K562 (cell line): ENCODE data around the gene MTSS2. TPM values are rescaled to one million over a fixed set of nuclear protein-coding genes. Genes with fewer than 3 reads are reported as not detected.

Experiments
- CC2D1A ChIP-seq: fragments of 450-650 bp; IDR thresholded peaks from 2 replicates; pipeline ENCODE4 v1.6.1; 2017; ENCODE audit warnings: mild to moderate bottlenecking
- EGR1 ChIP-seq: fragments of 450-650 bp; conservative IDR thresholded peaks from 2 replicates; pipeline ENCODE4 v1.6.1; 2017; ENCODE audit warnings: mild to moderate bottlenecking
- ESRRB ChIP-seq: fragments of 250-450 bp; sonication (Bioruptor Pico); IDR thresholded peaks from 2 replicates; pipeline ENCODE4 v1.5.0; 2020; ENCODE audit warnings: mild to moderate bottlenecking, moderate library complexity, borderline replicate concordance
- FOS ChIP-seq: IDR thresholded peaks from 3 replicates; pipeline ENCODE4 v1.6.1; 2011; ENCODE audit not compliant: insufficient read length; ENCODE audit errors: extremely low read depth
- POLR2AphosphoS5 ChIP-seq: IDR thresholded peaks from 2 replicates; pipeline ENCODE4 v1.6.1; 2011; ENCODE audit warnings: mild to moderate bottlenecking, low read depth, low read length, moderate library complexity; ENCODE audit not compliant: control insufficient read depth, insufficient read depth
- ZBTB7A ChIP-seq: IDR thresholded peaks from 2 replicates; pipeline ENCODE4 v1.6.1; 2011; ENCODE audit warnings: low read depth, mild to moderate bottlenecking, low read length, moderate library complexity, borderline replicate concordance; ENCODE audit not compliant: control insufficient read depth
- ZNF41 ChIP-seq: fragments of 250-450 bp; sonication (Bioruptor Pico); conservative IDR thresholded peaks from 2 replicates; pipeline ENCODE4 v1.4.0; 2020; ENCODE audit warnings: mild to moderate bottlenecking
- polyA plus RNA-seq, 8 experiments: library from polyadenylated mRNA; depleted of rRNA in 4 of 8; stranded (reverse) in 5 of 8; unstranded in 3 of 8; fragments of >200 nt; fragmentation: Nextera tagmentation in 2 of 8; fragmentation: Illumina TruSeq in 1 of 8; extraction: Ambion mirVana in 2 of 8; extraction: Trizol in 1 of 8; gene quantifications; 2 replicates each; pipeline versions ENCODE4 v1.2.1 to v1.2.3, GENCODE V29; 2011 to 2014; ENCODE audit warnings: inconsistent platforms in 1 of 8, missing spikeins in 1 of 8
- total RNA-seq, 7 experiments: library from RNA; depleted of rRNA in 6 of 7; stranded (reverse); fragments of >200 nt in 6 of 7; fragmentation: Illumina TruSeq in 2 of 7; extraction: Trizol in 2 of 7; gene quantifications; 2 replicates each; pipeline versions ENCODE4 v1.2.1 to v1.2.3, GENCODE V29; 2011 to 2021; ENCODE audit warnings: low replicate concordance in 1 of 7
- TF ChIP-seq, protein P1 (sequence below): sonication (generic); formaldehyde crosslinking; IDR thresholded peaks from 2 replicates; pipeline ENCODE4 v1.8.1; 2023; ENCODE audit warnings: mild to moderate bottlenecking, missing genetic modification reagents
- TF ChIP-seq, protein P2 (sequence below): fragments of 250-450 bp; sonication (Bioruptor Pico); IDR thresholded peaks from 2 replicates; pipeline ENCODE4 v1.8.0; 2021; ENCODE audit warnings: mild to moderate bottlenecking, moderate library complexity
- TF ChIP-seq, protein P3 (sequence below): fragments of 450-650 bp; IDR thresholded peaks from 2 replicates; pipeline ENCODE4 v1.6.1; 2016; ENCODE audit warnings: low read depth
- TF ChIP-seq, protein P4 (sequence below): fragments of 250-450 bp; sonication (Bioruptor Pico); IDR thresholded peaks from 2 replicates; pipeline ENCODE4 v1.5.0; 2022; ENCODE audit warnings: mild to moderate bottlenecking

The MTSS2 gene
- total and polyA plus RNA-seq, 9 of the 15 experiments (the other 6 are each of a cell fraction or from before 2014, with no cell fraction given) = 0.11 to 60.3 (median 16.9) TPM

GRCh38 chr16:70725912-70726828, 40.3 kb upstream of the MTSS2 start (continued):
- TF ChIP-seq, protein P1, sequence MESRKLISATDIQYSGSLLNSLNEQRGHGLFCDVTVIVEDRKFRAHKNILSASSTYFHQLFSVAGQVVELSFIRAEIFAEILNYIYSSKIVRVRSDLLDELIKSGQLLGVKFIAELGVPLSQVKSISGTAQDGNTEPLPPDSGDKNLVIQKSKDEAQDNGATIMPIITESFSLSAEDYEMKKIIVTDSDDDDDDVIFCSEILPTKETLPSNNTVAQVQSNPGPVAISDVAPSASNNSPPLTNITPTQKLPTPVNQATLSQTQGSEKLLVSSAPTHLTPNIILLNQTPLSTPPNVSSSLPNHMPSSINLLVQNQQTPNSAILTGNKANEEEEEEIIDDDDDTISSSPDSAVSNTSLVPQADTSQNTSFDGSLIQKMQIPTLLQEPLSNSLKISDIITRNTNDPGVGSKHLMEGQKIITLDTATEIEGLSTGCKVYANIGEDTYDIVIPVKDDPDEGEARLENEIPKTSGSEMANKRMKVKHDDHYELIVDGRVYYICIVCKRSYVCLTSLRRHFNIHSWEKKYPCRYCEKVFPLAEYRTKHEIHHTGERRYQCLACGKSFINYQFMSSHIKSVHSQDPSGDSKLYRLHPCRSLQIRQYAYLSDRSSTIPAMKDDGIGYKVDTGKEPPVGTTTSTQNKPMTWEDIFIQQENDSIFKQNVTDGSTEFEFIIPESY (CRISPR knock-in tag) = peak; percentile 31; the same call in 1 of the 2 replicates
- TF ChIP-seq ZNF41 (CRISPR knock-in tag) = no peak
- TF ChIP-seq, protein P2, sequence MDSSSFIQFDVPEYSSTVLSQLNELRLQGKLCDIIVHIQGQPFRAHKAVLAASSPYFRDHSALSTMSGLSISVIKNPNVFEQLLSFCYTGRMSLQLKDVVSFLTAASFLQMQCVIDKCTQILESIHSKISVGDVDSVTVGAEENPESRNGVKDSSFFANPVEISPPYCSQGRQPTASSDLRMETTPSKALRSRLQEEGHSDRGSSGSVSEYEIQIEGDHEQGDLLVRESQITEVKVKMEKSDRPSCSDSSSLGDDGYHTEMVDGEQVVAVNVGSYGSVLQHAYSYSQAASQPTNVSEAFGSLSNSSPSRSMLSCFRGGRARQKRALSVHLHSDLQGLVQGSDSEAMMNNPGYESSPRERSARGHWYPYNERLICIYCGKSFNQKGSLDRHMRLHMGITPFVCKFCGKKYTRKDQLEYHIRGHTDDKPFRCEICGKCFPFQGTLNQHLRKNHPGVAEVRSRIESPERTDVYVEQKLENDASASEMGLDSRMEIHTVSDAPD (CRISPR knock-in tag) = no peak
- no peak for TF ChIP-seq FOS
- TF ChIP-seq ESRRB (CRISPR knock-in tag) = no peak
- no peak for TF ChIP-seq CC2D1A
- TF ChIP-seq, protein P3, sequence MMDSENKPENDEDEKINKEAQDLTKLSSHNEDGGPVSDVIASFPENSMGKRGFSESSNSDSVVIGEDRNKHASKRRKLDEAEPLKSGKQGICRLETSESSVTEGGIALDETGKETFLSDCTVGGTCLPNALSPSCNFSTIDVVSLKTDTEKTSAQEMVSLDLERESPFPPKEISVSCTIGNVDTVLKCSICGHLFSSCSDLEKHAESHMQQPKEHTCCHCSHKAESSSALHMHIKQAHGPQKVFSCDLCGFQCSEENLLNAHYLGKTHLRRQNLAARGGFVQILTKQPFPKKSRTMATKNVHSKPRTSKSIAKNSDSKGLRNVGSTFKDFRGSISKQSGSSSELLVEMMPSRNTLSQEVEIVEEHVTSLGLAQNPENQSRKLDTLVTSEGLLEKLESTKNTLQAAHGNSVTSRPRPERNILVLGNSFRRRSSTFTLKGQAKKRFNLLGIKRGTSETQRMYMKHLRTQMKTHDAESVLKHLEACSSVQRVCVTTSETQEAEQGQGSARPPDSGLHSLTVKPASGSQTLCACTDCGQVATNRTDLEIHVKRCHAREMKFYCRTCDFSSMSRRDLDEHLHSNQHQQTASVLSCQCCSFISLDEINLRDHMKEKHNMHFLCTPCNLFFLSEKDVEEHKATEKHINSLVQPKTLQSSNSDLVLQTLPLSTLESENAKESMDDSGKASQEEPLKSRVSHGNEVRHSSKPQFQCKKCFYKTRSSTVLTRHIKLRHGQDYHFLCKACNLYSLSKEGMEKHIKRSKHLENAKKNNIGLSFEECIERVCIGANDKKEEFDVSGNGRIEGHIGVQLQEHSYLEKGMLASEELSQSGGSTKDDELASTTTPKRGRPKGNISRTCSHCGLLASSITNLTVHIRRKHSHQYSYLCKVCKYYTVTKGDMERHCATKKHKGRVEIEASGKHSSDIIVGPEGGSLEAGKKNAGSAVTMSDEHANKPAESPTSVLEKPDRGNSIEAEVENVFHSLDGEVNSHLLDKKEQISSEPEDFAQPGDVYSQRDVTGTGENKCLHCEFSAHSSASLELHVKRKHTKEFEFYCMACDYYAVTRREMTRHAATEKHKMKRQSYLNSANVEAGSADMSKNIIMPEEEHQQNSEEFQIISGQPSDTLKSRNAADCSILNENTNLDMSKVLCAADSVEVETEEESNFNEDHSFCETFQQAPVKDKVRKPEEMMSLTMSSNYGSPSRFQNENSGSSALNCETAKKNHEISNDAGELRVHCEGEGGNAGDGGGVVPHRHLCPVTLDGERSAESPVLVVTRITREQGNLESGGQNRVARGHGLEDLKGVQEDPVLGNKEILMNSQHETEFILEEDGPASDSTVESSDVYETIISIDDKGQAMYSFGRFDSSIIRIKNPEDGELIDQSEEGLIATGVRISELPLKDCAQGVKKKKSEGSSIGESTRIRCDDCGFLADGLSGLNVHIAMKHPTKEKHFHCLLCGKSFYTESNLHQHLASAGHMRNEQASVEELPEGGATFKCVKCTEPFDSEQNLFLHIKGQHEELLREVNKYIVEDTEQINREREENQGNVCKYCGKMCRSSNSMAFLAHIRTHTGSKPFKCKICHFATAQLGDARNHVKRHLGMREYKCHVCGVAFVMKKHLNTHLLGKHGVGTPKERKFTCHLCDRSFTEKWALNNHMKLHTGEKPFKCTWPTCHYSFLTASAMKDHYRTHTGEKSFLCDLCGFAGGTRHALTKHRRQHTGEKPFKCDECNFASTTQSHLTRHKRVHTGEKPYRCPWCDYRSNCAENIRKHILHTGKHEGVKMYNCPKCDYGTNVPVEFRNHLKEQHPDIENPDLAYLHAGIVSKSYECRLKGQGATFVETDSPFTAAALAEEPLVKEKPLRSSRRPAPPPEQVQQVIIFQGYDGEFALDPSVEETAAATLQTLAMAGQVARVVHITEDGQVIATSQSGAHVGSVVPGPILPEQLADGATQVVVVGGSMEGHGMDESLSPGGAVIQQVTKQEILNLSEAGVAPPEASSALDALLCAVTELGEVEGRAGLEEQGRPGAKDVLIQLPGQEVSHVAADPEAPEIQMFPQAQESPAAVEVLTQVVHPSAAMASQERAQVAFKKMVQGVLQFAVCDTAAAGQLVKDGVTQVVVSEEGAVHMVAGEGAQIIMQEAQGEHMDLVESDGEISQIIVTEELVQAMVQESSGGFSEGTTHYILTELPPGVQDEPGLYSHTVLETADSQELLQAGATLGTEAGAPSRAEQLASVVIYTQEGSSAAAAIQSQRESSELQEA = no peak
- TF ChIP-seq, protein P4, sequence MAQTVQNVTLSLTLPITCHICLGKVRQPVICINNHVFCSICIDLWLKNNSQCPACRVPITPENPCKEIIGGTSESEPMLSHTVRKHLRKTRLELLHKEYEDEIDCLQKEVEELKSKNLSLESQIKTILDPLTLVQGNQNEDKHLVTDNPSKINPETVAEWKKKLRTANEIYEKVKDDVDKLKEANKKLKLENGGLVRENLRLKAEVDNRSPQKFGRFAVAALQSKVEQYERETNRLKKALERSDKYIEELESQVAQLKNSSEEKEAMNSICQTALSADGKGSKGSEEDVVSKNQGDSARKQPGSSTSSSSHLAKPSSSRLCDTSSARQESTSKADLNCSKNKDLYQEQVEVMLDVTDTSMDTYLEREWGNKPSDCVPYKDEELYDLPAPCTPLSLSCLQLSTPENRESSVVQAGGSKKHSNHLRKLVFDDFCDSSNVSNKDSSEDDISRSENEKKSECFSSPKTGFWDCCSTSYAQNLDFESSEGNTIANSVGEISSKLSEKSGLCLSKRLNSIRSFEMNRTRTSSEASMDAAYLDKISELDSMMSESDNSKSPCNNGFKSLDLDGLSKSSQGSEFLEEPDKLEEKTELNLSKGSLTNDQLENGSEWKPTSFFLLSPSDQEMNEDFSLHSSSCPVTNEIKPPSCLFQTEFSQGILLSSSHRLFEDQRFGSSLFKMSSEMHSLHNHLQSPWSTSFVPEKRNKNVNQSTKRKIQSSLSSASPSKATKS (CRISPR knock-in tag) = no peak
- no peak for TF ChIP-seq POLR2AphosphoS5
- peak; percentile 64; the same call in 1 of the 2 replicates for TF ChIP-seq ZBTB7A
- no peak for TF ChIP-seq EGR1
